Stimulated activated naive CD8-positive, alpha-beta T cell treated with anti-CD3 and anti-CD28 coated beads, Interleukin-15, Interleukin-2, amounts not matched to agents 100 U/mL and 50 U/mL, for 24 hours (primary cell): ENCODE results near the gene EPB41L1.

ENCODE experiments used
- ATAC-seq: fragments of 150-1000 bp; cut with Tn5 transposase; one replicate; pipeline ENCODE4 v1.10.0; 2021
- DNase-seq: peaks from one replicate; pipeline ENCODE4 v3.0.0; 2021

EPB41L1 gene

DNA sequence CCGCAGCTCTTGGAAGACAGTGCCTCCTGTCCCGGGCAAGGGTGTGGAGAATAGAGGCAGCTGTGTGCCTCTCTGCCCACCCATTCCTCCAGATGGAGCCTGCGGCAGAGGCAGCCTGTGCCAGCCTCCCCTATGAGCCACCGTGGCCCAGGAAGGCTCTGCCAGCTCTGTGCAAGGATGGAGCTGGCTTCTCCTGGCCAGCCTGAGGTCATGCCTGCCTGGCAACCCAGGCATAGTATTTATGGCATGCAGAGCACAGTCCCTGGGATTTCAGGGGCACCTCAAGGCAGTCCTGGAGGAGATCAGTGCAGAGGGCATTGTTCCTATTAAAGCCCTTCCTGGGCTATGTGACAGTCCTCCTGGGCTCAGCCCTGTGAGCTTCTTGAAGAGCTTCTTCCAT, 1.5 kb downstream of the EPB41L1 start:
- ATAC-seq (no peak), DNase-seq (no peak)

DNA sequence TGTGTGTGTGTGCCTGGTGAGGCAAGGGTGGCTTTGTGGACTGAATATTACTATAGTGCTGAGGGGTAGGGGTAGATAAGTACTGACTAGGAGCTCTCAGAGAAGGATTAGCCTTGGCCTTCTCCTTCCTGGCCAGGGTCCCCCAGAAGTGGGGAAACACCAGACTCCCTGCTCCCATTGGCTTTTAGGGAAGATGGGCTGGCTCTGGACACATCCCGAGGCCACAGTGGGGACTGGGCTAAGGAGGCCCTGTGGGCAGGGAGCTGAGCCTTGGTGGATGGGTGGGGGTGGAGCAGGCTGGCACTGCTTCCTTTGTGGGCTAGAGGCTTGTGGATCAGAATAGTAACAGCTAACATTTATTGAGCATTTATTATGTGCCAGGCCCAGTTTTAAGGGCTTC, 3.1 kb downstream of the EPB41L1 start:
- no peak for DNase-seq
- no peak for ATAC-seq

DNA sequence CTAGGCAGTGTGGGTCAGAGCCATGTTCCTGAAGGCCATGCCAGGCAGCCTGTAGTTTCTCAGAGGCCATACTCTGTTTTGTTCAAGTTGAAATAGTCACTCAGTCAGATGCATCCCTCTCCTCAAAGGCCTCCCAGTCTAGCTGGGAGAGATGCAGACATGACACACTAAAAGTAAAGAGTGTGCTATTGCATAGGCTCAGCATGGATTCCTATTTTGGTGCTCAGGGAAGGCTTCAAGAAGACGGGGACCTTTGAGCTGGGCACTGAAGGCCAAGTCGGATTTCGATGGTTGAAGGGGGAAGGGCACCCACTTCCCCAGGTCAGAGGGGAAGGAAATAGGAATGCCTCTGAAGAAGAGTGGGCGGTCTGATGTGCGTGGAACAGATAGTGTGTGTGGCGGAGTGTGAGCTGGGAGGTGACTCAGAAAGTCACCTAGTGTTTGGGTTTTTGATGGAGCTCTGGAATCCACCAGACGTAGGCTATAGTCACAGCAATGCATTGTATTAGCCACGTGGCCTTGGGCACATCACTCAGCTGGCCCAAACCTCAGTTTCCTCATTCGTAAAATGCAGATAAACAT, 3.7 kb downstream of the EPB41L1 start:
- no peak for ATAC-seq

DNA sequence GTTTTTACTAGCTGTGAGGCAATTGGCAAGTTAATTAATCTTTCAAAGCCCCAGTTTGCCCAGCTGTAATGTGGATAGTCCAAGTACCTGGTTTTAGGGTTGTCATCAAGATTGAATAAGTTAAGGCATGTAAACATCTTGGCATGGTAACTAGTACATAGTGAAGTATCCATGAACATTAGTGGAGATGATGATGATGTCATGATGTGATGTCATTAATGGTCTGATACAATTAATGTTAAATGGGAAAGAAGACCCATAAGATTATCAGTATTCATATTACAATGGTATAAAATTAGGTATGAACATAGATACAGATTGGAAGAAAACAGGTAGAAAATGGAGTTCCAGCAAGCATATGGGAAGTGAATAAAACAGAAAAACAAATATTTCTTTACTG, 5.3 kb downstream of the EPB41L1 start:
- ATAC-seq: no peak
- no peak for DNase-seq

More for the DNA sequence above, 3.7 kb downstream of the EPB41L1 start:
- no peak for DNase-seq

DNA sequence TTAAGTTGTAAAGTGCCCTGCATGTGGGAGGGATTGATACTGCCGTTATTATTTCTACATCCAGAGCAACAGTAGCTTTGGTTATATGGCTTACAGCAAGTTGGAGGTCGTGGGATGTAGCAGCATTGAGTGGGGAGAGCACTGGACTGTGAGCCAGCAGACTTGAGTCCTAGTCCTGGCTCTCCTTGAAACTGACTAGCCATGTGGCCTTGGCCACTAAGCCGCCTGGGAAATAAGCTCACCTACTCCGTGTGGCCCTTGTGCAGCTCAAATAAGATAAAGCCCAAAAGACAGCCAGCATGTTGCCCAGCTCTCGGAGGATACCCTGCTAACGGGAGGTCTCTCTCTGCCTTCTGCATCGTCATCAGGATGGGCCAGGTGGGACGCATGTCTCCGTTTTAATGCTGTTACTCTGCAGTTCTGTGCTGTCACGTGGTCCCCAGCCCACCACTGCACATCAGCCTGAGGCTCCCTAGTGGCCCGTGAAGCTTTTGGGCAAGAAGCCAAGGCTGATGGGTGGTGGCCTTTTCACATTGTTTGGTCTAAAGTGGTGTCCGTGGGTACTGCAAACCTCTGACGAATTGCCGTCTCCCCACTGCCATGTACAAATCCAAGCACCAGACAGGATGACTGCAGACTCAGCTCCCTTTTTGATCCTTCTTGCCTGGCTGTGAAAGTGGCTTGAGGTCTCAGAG, 7.9 kb downstream of the EPB41L1 start:
- ATAC-seq (no peak), DNase-seq (no peak)

DNA sequence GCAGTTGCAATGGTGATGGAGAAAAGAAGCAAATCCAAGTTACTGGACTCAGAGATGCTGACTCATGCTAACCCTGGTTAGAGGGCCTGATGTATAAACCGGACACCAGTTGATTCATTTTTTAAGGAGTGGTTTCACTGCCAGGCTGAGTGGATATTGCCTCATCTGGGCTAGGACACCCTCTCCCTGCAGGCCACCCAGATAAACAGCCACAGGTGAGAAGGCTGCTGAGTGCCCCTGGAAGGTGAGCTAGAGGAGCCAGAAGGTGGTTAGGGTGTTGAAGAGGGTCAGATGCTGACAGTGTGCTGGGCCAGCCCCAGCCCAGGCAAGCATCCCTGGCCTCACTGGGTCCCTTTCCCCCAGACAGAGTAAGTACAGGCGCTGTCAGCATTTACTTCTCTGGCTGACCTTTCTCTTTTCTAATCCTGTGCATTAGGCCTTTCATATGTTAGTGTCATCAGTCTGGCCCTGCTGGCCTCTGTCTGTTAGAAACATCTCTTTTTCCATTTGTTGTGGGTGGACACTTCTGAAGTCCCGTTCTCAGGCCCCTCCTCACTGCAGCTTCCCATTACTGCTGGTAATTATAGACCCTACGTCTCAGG, 13.5 kb downstream of the EPB41L1 start:
- ATAC-seq (no peak), DNase-seq (no peak)

DNA sequence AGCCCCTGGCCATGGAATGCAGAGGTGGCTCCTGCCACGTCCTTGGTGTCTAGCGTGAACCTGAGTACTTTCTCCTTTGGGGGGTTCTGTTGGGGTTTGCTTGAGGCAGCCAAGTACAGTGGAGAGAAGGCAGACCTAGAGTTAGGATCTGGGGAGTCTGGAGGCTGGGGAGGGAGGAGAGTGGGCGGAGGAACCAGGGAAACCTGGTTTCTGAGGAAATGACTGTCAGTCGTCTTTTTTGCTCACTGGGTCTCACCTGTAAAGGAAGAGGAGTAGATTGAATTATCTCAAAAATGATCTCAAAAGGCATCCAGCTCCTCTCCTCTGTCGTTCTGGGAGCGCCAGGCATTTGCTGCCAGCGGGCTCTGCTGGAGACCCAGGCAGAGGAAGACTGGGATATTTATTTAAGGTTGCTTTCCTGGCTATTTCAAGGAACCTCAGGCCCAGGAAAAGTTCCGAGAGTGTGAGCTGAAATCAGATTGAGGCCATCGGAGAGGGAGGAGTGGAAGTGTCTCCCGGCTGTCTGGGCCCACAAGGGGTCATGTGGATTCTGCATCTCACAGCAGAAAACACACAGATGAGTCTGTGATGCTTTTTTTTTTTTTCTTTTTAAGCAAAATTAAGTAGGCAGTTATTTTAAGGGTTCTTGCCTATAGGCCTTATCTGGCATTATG, 16.1 kb downstream of the EPB41L1 start:
- DNase-seq: no peak

DNA sequence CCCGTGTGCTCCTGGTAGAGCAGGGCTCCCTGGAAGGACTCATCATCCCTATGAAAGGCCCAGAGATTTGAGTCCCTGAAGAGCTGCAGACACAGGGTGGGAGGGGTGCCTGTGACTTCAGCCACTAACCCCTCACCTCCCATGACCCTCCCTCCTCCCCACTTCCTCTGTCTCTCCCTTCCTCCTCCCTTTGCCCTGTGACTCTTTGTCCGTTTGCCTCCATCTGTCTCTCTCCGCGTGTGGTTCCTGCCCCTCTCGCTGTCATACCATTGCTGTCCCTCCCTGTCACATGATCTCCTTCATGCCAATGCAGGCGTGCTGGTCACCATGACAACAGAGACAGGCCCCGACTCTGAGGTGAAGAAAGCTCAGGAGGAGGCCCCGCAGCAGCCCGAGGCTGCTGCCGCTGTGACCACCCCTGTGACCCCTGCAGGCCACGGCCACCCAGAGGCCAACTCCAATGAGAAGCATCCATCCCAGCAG, 19.0 kb downstream of the EPB41L1 start:
- DNase-seq (no peak), ATAC-seq (peak; percentile 34)

More for the DNA sequence above, 16.1 kb downstream of the EPB41L1 start:
- ATAC-seq: no peak

DNA sequence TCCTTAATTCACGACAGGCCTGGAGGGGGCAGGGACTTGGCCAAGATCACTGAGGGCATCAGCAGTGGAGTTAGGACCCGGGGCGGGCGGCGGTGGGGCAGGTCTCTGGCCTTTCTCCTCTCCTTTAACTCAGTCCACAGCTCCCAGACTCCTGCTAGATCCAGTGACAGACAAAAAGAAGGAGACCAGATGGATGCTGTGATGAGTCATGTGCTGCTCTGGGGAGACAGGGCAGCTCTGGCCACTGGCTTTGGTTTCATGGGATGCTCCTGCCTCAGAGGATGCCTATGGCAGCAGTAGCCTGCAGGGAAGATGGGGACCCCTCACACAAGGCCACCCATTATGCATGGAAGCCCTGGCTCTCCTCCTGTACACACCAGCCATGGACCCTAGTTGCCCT, 20.5 kb downstream of the EPB41L1 start:
- DNase-seq (no peak), ATAC-seq (no peak)

DNA sequence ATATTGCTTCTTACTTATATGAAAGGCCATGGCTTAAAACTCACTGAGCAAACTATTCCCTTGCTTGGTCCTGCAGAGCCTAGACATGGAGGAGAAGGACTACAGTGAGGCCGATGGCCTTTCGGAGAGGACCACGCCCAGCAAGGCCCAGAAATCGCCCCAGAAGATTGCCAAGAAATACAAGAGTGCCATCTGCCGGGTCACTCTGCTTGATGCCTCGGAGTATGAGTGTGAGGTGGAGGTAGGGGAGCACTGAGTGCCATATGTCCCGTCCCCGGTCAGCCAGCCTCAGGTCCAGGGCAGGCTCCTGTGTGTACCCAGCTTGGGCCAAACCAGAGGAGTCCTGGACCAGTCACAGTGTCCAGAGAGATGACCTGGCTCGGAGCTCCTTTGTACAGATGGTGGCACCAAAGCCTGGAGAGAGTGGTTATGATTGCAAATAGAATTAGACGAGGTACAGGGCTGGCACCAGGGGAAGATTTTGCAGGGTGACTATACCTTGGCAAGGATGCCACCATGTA, 21.0 kb downstream of the EPB41L1 start:
- ATAC-seq (no peak), DNase-seq (no peak)

DNA sequence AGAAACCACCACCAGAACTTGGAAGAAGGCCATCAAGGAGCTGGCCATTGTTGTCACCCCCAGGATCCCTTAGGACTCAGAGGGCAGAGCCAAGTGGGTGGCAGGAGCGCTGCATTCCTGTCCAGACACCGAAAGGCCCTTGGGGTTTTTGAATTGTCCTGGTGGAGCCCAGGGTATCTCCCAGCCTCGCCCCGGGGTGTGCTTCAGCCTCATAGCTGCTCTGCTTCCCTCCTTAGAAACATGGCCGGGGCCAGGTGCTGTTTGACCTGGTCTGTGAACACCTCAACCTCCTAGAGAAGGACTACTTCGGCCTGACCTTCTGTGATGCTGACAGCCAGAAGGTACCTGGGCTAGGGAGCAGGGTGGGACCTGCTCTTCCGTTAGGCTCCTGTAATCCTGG, 23.2 kb downstream of the EPB41L1 start:
- DNase-seq: no peak
- no peak for ATAC-seq

DNA sequence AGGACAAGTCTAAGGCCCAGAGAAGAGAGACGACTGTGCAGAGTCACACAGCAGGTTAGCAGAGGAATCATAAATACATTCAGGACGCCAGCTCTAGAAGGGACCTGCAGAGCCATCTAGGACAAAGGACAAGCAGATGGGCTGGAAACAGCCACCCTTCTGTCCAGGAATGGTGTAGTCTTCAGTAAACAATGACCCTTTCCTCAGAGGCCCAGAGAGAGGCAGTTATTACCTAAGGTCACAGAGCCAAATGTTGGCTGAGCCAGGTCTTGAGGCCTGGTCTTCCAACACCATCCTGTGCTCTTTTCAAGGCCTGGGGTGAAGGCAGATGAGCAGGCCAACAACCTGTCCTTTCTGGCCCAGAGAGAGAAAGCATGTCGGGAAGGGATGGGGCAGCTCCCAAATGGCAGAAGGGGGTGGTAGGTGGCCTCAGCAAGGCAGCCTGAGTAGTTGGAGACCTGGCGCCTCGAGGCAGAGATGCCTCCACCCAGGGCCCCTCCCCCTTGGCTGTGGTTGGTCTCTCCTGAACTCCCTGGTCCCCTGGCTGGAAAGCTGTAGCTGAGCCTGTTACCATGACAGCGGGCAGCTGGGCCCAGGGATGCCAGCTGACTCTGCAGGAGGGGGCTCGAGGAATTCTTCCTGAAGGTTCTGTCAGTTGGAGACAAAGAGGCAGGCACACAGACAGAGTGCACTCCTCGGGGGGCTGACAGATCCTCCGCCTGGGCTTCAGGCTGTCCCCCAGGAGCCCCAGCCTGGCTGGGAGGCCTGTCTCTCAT, 24.8 kb downstream of the EPB41L1 start:
- DNase-seq: no peak
- ATAC-seq: no peak

DNA sequence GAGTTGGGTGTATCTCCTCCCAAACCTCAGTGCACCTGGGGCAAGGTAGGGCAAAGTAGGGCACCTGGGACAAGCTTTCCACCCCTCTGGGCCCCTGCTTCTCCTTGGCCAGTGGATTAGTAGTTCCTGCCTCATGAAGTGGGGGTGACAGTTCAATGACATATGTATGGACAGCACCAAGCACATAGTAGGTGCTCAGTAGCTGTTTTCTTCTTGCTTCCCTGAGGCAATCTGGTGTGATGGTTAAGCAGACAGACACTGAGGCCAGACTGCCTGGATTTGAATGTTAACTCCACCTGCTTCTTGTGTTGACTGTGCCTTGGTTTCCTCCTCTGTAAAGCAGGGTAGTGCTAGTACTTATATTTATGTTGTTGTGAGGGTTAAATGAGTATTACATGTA, 25.8 kb downstream of the EPB41L1 start:
- no peak for ATAC-seq
- no peak for DNase-seq

DNA sequence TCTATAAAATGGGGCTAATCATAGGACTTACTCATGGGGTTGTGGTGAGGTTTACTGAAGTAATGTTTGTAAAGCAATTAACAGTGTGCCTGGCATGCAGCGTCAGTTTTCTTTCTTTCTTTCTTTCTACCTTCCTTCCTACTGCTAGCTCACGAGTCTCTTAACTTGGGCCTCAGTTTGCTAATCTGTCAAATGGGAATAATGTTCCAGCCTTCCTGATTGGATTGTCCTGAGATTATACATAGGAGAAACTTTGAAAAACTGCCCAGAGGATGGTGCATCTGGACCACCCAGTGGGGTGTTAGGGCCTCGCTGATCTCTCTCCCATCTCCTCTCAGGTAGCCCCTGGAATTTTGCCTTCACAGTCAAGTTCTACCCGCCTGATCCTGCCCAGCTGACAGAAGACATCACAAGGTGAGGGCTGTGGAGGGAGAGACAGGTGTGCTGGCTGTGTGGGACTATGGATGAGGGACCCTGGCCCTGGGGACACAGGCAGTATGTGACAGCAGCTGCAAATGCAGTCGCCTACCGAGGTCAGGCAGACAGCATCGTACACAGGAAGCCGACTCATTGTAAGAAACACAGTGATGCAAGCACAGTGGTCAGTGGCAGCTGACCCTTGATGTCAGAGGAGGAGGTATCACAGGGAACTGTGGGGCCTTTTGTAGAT, 27.5 kb downstream of the EPB41L1 start:
- no peak for DNase-seq
- no peak for ATAC-seq

DNA sequence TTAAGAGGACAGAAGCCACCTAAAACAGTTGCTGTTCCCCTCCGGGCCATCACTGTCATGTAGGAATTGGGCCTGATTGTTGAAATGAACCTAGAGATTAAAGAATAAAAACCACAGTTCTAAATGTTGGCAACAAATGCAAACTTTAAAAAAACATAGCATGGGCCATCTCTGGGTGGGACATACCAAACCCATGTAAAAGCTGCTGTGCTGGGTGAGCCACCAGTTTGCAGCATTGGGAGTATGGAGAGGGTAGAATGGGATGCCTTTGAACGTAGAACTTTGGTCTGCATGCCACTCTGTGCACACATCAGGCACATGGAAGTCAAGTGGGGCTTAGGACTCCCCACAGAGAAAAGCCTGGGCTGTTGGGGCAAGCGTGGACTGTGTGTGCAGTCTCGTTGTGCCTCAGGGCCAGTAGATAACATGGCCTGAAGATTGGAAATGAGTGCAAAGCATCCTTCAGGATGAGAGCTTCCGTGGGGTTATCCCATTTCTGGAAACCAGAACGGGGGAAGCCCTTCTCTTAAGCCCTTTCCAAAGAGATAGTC, 28.1 kb downstream of the EPB41L1 start:
- ATAC-seq (no peak), DNase-seq (no peak)

DNA sequence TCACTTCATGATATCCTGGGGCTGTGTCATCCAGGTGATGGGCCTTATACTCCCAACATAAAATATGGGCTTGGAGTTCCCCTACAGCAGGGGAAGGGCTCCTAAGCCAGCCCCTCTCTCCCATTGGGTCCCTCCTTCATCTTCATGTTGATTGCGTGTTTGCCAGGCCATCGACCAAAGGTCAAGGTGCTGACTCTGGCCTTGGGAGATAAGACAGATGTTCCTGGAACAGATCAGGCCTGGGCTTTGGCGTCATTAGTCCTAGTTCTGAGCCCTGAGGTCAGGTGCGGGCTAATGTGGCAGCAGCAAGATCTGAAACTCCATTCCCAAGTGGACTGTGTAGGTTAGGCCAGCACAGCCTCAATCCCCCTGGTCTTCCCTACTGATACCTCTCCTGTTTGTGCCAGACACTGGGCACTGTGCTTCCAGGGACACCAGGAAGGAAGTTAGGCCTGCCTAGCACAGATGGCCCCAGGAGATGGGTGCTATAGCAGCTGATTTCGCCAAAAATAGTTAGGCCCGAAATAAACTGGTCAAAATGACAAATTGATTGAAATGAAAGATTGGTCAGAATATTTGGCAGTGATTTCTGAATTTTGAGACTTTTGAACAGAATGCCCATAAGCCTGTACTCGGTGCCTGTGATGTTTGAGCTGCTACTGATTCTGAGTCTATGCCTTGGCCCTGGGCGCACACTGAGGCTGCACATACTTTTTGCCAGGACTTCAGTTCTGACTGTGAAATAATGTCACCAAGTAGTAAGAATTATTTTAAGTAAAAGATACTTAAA, 28.8 kb downstream of the EPB41L1 start:
- DNase-seq: no peak
- ATAC-seq: no peak

DNA sequence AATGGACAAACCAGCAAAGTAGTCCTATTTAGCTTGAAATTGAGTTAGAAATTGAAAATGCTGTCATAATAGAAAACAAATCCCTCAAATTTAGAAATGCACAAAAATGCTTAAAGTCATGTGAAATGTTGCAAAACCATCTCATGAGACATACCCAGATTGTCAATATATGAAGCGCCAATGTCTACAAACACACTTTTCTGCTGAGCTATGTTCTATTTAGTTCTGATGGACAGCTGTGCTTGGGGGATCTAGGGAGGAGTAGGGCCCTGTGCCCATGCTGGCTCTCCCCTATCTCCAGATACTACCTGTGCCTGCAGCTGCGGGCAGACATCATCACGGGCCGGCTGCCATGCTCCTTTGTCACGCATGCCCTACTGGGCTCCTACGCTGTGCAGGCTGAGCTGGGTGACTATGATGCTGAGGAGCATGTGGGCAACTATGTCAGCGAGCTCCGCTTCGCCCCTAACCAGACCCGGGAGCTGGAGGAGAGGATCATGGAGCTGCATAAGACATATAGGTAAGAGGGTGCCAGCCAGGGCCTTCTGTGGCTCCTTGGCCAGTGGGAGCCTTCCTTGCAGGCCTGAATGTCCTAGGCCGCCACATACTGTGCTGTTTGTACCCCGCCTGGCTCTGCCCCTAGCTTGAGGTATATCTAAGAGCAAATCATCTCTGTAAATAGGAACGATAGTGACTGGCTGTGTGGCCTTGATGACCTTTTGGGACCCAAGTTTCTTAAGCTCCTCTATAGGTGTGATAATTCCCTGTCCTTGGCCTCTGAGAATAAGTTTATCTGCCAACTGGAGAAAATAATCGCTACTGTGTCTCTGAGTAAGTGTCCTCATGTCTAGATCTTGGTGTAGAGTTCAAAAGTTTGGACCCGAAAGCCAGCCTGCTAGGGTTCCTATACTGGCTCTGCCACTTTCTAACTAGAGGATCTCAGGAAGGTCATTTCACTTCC, 30.6 kb downstream of the EPB41L1 start:
- ATAC-seq (no peak), DNase-seq (no peak)

DNA sequence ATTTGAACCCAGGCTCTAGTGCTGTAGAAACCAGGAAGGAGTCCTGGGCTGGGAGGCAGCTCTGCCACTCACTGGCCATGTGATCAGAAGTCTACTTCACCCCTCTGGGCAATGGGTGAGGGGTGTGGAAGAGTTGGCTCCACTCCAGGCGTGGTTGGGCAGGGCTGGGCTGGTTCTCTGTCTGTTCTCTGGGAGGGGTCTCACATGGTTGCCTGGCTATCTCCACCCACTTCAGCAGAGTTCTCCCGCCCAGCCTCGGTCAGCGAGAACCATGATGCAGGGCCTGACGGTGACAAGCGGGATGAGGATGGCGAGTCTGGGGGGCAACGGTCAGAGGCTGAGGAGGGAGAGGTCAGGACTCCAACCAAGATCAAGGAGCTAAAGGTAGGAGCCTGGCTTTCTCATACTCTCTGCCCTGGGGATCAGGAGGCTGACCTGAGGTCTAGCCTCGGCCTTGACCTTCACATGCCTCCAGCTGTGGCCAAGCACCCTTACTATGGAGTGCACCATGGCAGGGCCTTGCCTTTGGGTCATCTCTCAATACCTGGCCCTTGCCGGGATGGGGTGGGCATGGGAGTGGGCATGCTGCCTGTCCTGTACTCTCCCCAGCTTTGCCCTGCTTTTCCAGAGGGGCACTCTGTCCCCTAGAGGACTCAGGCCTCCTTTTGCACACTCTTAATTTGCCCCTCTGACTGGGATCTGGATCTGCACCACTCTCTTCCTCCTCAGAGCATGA, 39.6 kb downstream of the EPB41L1 start:
- DNase-seq: no peak

More for the DNA sequence above, 39.6 kb downstream of the EPB41L1 start:
- no peak for ATAC-seq
